Suprapubic skin (tissue), 3 donors: ENCODE data around the gene RBBP8NL.

Source experiments
- EP300 ChIP-seq: sonication (generic); formaldehyde crosslinking; IDR thresholded peaks from one replicate; pipeline ENCODE4 v1.6.1; 2017; ENCODE audit warnings: antibody characterized with exemption
- TF ChIP-seq, protein P1 (sequence below), 2 donors: fragments of 200-600 bp in 1 of 2; fragments of 450-650 bp in 1 of 2; sonication (generic) in 1 of 2; IDR thresholded peaks; one replicate each; pipeline ENCODE4 v1.5.1; 2016 to 2019; ENCODE audit warnings: antibody characterized with exemption in 2 of 2, mild to moderate bottlenecking in 1 of 2, moderate library complexity in 1 of 2

DNA sequence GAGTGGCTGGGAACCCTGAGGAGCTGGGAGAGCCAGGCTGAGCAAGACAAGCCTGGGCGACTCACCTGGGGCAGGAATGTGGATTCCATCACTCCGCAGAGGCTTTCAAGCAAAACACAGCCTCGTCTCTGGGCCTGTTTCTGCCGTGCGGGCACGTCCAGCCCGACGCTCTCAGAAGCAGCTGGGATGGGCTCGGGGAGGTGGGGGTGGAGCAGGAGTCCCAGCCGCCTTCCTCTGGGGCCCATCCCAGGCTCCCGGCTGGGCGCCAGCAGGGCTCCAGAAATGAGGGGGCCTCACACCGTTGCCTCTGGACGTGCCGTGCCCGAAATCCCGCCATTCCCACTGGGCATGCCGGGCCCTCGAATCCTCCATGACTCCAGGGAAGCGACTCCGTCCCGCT lies 49.1 kb downstream of the RBBP8NL start:
- TF ChIP-seq, protein P1, sequence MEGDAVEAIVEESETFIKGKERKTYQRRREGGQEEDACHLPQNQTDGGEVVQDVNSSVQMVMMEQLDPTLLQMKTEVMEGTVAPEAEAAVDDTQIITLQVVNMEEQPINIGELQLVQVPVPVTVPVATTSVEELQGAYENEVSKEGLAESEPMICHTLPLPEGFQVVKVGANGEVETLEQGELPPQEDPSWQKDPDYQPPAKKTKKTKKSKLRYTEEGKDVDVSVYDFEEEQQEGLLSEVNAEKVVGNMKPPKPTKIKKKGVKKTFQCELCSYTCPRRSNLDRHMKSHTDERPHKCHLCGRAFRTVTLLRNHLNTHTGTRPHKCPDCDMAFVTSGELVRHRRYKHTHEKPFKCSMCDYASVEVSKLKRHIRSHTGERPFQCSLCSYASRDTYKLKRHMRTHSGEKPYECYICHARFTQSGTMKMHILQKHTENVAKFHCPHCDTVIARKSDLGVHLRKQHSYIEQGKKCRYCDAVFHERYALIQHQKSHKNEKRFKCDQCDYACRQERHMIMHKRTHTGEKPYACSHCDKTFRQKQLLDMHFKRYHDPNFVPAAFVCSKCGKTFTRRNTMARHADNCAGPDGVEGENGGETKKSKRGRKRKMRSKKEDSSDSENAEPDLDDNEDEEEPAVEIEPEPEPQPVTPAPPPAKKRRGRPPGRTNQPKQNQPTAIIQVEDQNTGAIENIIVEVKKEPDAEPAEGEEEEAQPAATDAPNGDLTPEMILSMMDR (IDR thresholded peaks at IDR 0.05) = no peak
- no peak for TF ChIP-seq EP300
